HUDEP-2 (cell line): ENCODE results near the gene RPL29.

Experiments
- DNase-seq, 76 experiments: peaks; one replicate each; lab custom pipeline; 2025; ENCODE audit not compliant: unreplicated experiment in 76 of 76; lab: John Stamatoyannopoulos, UW

RPL29 gene

DNA sequence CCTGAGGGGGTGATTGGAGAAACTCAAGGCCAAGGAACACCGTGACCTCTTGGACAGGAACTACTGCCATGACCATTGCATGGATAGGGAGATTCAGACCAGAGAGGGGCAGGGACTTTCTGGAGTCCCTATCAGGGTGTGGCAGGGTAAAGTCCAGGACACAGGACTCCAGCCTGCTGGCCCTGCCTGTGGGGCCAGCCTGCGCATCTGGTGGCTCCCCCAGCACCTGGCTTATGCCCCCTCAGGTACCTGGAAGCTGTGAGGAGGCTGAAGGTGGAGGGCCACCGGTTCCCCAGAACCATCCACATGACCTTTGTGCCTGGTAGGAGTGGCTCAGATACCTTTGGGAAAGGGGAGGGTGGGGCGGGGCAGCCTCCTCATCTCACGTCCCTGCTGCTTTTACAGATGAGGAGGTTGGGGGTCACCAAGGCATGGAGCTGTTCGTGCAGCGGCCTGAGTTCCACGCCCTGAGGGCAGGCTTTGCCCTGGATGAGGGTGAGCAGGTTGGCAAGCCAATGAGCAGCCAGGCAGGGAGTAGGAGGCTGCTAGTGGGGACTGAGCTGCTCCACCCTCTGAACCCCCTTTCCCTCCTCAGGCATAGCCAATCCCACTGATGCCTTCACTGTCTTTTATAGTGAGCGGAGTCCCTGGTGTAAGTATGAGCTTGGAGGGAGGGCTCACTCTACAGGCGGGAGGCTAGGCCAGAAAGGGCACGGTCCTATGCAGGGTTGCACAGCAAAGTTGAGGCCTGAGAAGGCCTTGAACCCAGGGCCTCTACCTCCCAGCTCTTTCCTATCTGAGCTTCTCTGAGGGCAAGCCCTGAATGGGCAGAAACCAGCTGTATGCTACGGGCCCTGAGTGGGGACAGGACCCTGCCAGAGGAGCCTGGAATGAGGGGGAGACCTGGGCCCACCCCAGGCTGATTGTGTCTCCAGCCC is 9.4 kb downstream of the RPL29 start:
- DNase-seq, result no peak

DNA sequence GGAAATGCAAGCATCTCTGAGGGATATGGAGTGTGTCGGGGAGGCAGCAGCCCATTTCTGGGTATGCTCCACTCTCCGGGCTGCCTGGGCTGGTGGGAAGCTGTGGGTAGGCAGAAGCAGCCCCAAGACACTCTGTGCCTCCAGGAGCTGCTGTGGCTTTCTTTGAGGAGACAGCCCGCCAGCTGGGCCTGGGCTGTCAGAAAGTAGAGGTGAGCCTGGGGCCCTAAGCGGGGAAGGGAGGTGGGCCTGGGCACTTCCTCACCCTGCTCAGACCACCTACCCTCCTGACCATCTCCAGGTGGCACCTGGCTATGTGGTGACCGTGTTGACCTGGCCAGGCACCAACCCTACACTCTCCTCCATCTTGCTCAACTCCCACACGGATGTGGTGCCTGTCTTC is 10.6 kb downstream of the RPL29 start:
- DNase-seq, result no peak

DNA sequence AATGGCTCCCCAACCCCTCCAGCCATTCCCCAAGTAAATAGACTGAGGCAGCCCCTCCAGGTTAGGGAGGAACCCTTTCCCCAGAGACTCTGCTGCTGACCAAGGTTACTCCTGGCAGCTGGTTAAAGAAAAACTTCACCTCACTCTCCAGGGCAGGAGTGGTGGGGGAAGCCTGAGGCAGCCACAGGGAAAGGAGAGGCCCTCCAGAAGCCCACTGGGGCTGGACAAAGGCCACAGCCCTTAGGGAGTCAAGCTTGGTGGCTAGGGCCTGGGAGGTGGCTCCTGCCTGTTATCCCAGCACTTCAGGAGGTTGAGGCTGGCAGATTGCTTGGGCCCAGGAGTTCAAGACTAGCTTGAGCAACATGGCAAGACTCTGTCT is 11.4 kb downstream of the RPL29 start:
- no peak for DNase-seq

DNA sequence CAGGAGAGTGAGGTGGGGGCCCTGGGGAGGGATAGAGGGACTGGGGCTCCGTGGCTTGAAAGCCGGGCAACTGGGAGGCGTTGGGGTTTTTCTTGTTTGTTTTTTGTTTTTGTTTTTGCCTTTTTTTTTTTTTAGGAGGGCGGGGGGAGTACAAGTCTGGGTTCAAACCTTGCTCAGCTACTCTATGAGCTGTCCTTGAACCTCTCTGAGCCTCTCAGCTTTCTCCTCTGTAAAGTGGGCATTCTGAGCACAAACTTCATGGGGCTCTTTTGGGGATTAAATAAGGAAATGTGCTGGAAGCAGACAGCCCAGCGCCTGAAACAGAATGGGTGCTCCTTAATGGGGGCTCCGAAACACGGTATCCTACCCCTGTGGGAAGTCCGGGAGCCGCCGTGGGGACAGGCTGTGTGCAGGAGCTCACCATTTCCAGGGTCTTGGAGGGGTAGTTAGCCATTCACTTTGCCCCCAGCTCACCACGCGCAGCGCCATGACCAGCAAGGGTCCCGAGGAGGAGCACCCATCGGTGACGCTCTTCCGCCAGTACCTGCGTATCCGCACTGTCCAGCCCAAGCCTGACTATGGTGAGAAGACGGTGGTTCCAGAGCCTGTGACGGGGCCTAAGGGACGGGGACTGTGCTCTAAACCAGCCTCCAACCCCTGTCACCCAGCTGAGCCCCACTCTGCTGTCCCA is 12.0 kb downstream of the RPL29 start:
- DNase-seq, result no peak

DNA sequence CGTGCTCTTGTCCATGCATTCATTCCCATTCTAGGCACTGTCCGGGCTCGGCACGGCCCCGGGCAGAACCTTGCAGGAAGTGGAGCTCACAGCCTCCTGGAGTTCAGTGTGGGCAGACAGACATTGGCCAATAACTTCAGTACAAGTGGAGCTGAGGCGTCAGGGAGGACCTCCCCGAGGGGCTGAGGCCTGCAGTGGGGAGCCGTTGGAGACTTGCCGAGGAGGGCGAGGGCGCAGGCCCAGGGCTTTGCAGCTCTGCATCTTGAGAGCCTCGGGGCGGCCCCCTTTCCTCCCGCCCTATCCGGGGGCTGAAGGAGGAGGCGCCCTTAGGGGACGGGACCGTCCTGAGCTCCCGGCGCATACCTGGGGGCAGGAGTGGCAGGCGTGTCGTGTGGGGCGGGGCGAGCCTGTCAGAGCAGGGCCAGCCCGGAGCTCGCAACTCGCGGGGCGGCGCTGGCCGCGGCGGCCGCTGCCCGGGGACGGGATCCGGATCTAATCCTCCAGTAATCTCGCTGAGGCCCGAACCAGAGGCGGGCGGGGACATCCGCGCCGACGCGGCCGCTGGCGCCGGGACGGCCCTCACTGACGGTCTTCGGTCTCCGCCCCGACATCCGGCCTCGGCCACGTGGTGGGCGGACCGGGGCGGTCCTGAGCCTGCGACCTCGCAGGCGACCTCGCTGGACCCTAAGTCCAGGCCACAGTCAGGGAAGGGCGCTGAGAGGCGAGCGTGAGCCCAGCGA is 12.7 kb downstream of the RPL29 start, which contains the start of gene ACY1:
Gene ACY1 (plus strand): TSS at position 698 of the 740 bp plus-strand sequence. CDS start 530 bp downstream, outside the sequence.
- DNase-seq, result peak in 72 of 76 experiments; percentile 56 to 92 (median 78)

DNA sequence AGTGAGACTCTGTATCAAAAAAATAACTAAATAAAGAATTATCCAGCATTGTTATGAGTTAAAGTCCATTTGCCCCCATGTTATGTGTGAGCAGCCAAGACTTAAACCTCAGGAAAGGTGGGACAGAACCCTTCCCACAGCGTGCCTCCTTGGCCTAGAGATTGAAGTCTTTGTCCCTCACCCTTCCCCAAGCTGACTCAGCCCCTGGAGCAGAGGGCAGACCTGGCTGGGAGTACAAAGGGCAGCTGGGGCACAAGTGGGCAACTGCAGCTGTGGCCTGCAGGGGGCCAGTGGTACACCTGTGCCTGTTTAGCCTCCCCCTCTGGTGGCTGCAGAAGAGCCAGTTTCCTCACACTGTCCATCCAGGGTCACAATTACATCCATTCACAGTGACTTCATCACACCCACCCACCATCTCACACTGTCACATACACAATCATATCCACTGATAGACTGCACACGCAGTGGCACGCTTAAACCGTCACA is 13.3 kb downstream of the RPL29 start:
- DNase-seq, result peak in 58 of 76 experiments; percentile 13 to 71 (median 50)

DNA sequence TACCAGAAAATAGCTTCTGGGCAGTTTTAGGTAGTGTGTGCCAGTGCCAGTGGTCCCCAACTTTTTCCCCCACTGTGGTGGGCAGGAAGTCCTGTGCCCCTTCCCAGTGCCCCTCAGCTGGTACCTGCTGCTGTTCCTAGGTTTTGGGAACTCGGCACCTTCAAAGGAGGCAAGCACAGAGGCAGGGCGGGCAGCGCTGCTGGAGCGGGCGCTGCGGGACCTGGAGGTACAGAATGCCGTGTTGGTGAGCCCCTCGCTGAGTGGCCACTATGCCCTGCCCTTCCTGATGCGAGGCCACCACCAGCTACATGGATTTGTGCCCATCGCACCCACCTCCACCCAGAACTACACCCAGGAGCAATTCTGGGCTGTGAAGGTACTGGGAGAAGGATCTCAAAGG is 15.4 kb downstream of the RPL29 start:
- DNase-seq, result no peak

DNA sequence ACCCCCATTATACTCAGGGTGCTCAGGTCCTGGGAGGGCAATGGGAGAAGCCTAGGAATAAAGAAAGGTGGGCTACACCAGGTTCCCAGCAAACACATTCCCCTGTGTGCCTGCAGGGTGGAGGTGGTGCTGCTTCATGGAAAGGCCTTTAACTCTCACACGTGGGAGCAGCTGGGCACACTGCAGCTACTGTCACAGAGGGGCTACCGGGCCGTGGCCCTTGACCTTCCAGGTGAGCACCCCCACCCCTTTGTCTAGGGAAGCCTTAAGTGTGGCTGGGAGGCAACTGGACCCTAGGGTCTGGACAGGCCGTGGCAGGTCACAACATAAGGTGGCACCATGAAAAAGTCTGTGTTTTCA is 17.6 kb downstream of the RPL29 start:
- DNase-seq, result no peak

DNA sequence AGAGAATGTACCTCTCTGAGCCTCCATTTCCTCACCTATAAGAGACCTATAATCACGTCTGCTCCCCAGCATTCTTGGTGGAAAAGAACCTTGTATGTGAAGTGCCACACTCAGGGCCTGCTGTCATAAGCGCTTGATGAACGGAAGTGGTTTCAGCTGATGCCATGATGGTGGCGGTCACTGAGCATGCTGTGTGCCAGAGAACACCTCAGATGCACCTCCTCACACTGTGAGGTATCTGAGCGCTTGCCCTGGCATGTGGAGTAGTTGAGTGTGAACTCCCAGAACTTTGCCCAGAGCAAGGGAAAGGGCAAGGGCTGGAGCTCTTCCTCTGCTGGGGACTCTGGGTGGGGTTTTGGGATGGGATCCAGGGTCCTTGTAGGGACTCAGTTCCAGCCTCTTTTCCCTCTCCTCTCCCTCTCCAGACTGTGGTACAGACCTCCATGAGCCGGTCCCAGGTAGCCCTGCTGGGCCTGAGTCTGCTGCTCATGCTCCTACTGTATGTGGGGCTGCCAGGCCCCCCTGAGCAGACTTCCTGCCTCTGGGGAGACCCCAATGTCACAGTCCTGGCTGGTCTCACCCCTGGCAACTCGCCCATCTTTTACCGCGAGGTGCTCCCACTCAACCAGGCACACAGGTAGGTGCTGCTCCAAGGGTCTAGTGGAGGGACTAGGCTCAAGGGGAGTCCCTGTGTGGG is 18.1 kb downstream of the RPL29 start:
- no peak for DNase-seq

DNA sequence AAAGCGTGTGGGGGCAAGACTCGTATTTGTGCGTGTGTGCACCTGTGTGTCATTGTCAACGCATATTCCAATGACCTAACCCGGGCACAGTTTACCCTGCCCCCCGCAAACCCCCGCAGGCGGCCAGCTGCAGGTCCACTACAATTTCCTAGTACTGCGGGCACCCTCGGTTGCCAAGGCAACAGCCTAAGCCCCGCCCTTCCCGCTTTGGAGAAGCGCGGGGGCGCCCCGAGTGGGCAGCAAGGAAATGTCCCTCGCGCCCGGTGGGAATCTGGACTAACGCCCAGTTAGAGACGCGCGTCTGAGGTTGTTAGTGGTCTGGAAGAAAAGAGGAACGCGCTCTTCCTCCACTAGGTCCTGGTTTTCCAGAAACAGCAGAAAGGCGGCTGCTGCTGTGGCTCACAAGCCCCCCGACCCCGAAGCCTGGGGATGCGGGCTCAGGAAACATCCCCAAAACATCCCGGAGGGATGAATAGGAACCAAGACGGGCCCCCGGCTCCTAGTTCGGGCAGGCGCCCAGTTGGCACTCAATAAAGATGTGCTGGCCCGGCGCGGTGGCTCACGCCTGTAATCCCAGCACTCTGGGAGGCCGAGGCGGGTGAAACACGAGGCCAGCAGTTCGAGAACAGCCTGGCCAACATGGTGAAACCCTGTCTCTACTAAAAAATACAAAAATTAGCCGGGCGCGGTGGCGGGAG is 19.7 kb downstream of the RPL29 start:
- peak in 32 of 76 experiments; percentile 14 to 58 (median 27) for DNase-seq

DNA sequence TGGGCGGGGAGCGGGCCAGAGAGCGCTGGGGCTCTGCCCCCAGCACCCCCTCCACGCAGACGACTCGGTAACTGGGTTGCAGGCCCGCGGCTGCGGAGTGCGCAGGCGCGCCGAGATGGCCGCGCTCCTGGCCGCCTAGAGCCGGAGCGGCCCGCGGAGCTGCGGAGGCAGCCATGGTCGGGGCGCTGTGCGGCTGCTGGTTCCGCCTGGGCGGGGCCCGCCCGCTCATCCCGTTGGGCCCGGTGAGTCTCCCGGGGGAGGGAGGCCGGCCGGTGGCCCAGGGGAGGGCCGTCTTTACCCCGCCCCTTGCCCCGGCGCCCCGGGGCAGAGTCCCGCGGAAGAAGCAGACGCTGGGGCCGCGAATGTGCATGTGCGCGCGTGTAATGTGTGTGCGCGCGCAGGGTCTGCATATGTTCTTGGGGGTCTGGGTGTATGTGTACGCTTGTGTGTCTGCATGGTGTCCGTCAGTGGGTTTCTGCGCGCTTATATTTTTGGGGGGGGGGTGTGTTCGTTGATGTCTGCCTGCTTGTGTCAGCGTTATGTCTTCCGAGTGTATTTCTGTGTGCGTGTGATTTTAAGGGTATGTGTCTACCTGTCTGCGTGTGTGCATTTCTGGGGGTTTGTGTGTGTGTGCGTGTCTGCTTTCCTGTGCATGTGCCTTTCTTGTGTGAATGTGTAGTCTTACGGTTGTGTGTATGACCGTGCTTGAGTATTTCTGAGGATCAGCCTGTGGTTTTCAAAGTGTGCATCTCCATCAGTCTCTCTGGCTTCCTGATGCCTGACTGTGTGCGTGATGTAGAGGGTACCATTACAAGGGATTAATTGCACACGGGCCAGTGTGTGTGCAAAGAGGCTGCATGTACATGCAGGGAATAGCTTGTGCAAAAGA is 20.5 kb downstream of the RPL29 start, which contains the start of gene ABHD14A:
Gene ABHD14A (plus strand): TSS at position 102 of the 889 bp plus-strand sequence. CDS start 72 bp downstream, at position 174.
- DNase-seq, result peak in 58 of 76 experiments; percentile 10 to 77 (median 46)

DNA sequence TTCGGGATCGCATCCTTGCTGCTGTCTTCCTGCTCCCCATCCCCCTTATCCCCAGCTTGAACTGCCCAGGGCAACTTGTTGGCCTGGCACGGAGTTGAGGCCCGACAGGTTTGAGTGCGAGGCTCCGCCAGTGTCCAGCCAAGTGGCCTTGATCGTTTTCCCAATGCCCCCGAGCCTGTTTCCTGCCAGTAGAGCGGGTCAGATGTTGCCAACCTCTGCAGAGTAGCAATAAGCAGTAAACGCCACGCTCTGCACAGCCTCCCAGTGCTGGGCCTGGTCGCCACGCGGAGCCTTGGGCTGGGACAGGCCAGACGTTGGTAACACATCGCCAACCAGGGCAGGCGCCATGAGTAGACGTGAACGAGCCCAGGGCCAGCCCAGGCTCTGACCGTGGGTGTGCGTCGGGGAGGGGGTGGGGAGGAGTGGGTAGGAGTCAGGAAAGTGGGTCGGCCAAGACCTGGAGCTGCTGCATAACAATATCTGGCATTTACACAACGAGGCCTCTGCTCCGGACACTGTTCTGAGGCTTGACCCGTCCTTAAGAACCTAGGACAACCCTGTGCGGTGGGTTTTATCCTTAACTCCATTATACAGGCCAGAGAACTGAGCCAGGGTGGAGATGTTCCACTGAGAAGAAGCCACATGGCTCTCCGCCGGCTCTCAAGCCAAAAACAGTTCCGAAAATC is 21.3 kb downstream of the RPL29 start:
- DNase-seq, result peak in 2 of 76 experiments; percentile 44 to 50

DNA sequence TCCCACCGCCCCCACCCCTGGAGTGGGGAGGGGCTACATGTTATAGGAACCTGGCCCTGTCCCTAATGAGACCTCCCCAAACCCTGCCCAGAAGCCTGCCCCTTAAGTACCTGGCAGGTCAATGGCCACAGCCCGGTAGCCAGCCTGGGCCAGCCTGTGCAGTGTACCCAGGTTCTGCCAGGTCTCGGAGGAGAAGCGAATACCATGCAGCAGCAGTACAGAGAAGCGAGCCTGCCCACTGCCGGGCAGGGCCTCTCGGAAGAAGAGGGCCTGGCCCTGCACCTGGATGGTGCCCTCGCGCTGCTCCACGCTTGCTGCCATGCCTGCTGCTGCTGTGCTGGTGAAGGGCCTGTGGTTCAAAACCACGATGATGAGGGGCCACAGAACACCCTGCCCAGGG is 24.3 kb downstream of the RPL29 start:
- DNase-seq, result no peak

DNA sequence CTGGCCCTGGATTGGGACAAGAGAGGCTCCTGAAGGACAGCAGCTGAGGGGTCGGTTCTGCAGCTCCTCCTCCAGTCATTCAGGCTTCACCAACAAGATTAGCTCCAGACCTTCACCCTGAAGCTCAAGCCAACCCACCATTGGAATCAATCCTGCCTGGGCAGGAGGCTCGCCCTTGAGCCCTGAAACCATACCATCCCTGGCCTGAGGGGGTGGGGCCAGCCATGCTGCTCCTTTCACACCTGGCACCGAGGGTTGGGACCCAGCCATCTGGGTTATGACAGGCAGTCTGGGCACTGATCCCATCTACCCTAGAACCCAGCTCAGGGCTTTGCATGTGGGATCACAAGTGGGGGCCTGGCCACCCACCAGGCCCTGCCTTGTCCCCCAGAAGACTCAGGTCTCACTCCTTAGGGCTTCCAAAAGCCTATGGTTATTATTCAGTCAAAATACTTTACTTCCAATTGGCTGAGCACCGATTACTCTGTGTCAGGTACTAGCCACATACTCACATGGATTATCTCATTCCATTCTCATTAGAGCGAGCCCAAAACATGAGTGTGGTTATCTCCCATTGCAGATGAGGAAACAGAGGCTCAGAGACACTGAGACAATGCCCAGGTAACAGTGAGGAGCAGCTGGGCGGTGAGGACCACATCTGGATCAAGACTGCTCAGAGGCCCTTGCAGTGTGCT is 24.9 kb downstream of the RPL29 start:
- DNase-seq, result no peak

DNA sequence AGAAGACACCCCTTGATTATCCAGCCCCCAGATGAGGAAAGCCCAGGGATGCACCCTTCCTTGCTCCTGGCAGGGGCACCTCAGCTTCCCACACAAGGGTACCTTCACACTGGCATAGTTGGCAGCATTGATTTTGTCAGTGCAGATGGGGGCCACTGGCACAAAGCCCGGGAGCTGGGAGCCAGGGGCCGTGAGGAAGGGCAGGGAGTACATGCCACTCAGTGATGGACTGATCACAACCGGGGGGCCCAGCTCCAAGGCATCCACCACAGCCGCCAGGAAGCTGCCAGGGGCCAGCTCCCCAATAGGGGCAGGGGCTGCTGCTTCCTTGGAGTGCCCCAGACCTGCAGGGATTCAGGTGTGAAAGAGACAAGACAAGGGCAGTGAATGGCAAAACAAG is 25.9 kb downstream of the RPL29 start:
- DNase-seq, result no peak

DNA sequence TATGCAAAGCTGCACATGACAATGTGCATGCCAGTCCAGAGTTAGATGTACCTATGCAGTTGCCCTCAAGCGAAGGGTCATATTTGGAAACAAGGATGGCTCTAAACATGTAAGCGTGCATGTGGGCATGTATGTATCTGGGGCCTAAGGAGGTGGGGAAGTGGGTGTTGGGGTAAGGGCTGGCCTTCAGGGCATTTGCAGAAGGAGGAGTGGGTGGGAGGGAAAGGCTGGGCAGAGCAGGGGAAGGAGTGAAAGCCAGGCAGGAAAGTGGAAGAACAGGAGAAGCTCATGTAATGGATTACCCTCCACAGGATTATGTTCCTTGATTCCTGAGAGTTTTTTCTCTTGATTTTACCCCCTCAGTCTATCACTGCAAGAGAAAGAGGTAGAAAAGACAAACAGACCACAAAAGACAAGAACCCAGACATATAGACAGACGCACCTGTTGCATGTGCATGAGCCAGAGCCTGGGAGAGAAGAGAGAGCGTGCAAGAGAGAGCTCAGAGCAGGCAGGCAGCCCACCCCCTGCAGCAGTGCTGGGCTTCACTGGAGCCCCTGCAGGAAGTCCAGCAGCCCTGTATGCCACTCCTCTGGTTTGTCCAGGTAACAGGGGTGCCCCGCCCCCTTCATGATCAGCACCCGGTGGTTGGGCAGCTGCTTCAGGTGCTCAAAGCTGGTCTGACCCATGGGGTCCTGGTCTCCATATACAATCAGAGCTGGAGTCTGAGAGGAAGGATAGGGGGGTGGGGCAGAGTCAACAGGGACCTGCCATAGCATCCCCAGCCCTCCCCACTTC is 26.6 kb downstream of the RPL29 start:
- DNase-seq, result no peak
